Measurements from ENCODE around the gene DEK.

- TF ChIP-seq CTCF (IDR thresholded peaks at IDR 0.05) (no peak), FOXP4 (CRISPR knock-in tag; IDR thresholded peaks at IDR 0.05) (no peak), CBFB (CRISPR knock-in tag; IDR thresholded peaks at IDR 0.05; ENCODE audit: low read depth) (no peak), ZNF138 (CRISPR knock-in tag; conservative IDR thresholded peaks at IDR 0.05) (no peak), ATF6 (CRISPR knock-in tag; IDR thresholded peaks at IDR 0.05) (no peak), E2F1 (CRISPR knock-in tag; IDR thresholded peaks at IDR 0.05) (no peak), FOXK1 (CRISPR knock-in tag; IDR thresholded peaks at IDR 0.05) (no peak), ZNF232 (CRISPR knock-in tag; IDR thresholded peaks at IDR 0.05) (no peak), PRDM15 (CRISPR knock-in tag; IDR thresholded peaks at IDR 0.05) (no peak), ATF2 (CRISPR knock-in tag; IDR thresholded peaks at IDR 0.05; ENCODE audit: borderline replicate concordance, low read depth) (no peak), TP53 (CRISPR knock-in tag; IDR thresholded peaks at IDR 0.05) (no peak)
Measured at GRCh38 chr6:18186540-18187250, 77.6 kb downstream of the DEK start.
